Osteocyte (in vitro differentiated cells): ENCODE results near the gene MPPED1. TPM values are rescaled to one million over a fixed set of nuclear protein-coding genes. Genes with fewer than 3 reads are reported as not detected.

Source experiments
- DNase-seq: peaks from one replicate; pipeline ENCODE4 v3.0.0; 2021; ENCODE audit warnings: mixed read lengths; ENCODE audit not compliant: unreplicated experiment; ENCODE audit errors: extremely low spot score
- H3K27ac Mint-ChIP-seq: one replicate; pipeline ENCODE4 v1.8.0; 2021; ENCODE audit warnings: mild to moderate bottlenecking, mixed read lengths; ENCODE audit not compliant: unreplicated experiment
- H3K27me3 Mint-ChIP-seq: one replicate; pipeline ENCODE4 v1.8.0; 2021; ENCODE audit warnings: mixed read lengths; ENCODE audit not compliant: unreplicated experiment
- H3K36me3 Mint-ChIP-seq: one replicate; pipeline ENCODE4 v1.8.0; 2021; ENCODE audit warnings: mixed read lengths; ENCODE audit not compliant: unreplicated experiment
- H3K4me1 Mint-ChIP-seq: one replicate; pipeline ENCODE4 v1.8.0; 2021; ENCODE audit warnings: mixed read lengths; ENCODE audit not compliant: unreplicated experiment
- H3K4me3 Mint-ChIP-seq: one replicate; pipeline ENCODE4 v1.8.0; 2021; ENCODE audit warnings: mild to moderate bottlenecking, moderate library complexity, mixed read lengths; ENCODE audit not compliant: unreplicated experiment
- H3K9me3 Mint-ChIP-seq: one replicate; pipeline ENCODE4 v1.8.0; 2021; ENCODE audit warnings: mixed read lengths; ENCODE audit not compliant: unreplicated experiment
- CTCF ChIP-seq: fragments of 200-600 bp; sonication (generic); IDR thresholded peaks from 2 replicates; pipeline ENCODE4 v1.5.0; 2021; ENCODE audit warnings: antibody characterized with exemption, mild to moderate bottlenecking, moderate library complexity
- total RNA-seq: library from RNA; stranded (reverse); gene quantifications from 2 replicates; pipeline ENCODE4 v1.2.1, GENCODE V29; 2021

The MPPED1 gene
- total RNA-seq, 1 donor from 2014 or later, result not detected

DNA sequence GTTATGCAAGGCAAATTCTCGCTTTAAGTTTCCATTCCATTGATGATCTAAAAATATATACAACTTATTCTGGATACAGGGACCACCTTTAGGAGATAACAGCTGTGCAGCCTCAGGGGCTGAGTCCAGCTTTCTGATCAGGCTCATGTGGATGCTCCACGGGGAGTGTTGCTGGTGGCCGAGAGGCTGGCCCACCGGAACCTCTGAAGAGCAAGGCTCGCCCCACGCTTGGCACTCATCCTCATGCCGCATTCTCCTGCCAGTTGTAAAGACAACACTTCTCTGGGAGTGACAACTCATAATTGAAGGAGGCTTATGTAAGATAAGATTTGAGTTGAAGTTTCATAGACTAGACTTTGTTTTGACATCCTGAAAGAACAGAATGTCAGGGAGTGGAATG lies 123.5 kb downstream of the MPPED1 start:
- Mint-ChIP-seq H3K4me1 (no peaks in the 10 kb centered on the region), H3K27ac (no peak overlapping the region), H3K4me3 (no peak overlapping the region), H3K9me3 (no peaks in the 10 kb centered on the region), H3K36me3 (no peaks in the 10 kb centered on the region), H3K27me3 (peaks cover 2% of the 10 kb centered on the region)
- DNase-seq, result peak; percentile 59
- no peak for TF ChIP-seq CTCF

DNA sequence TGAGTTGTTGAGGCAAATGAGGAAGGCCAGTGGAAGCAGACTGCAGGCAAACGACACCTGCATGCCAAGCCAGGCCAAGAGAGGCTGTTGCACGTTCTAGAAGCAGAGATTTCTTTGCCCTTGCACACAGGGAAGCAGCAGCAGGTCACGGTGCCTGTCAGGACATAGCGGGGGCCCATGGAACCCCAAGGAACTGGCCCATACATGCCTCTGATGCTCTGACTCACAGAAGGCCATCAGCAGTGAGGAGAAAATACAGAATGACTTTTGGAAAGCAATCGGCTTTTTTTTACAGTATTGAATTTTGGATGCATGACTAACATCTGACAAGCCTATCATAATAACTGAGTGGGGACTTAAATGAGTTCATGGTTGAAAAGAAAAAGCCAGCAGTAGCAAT lies 123.9 kb downstream of the MPPED1 start:
- no peak for DNase-seq
- no peaks in the 10 kb centered on the region for H3K4me1 Mint-ChIP-seq

DNA sequence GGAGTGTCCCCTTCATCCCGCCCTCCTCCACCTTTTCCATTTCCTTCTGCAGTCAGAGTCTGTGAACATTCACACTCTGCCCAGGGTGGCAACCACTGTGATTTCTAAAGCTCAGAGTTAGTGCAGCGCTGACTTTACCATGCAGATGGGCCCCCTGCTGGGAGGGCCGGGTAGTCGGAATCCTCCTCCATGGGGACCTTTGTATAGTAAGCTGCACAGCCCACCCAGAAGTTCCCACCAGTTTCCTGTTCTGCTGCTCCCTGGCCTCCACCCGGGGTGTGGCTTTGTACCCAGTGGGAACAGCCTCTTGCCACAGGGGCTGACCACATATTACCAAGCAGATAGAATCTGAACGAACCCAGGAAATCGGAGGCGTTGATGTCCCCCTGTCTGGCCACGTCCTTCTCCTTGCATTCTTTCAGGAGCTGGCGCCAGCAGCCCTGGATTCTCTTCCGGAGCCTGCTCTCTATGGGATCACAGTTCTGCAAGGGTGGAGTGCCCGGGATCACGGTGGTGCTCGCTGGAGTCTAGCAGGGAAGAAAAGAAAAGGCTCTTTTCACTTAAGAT lies 125.3 kb downstream of the MPPED1 start:
- Mint-ChIP-seq H3K27me3 (peaks cover 2% of the 10 kb centered on the region), H3K4me1 (no peaks in the 10 kb centered on the region), H3K4me3 (no peak overlapping the region), H3K36me3 (no peaks in the 10 kb centered on the region), H3K27ac (no peak overlapping the region), H3K9me3 (no peaks in the 10 kb centered on the region)
- TF ChIP-seq CTCF, result no peak
- DNase-seq, result peak; percentile 80

More for the DNA sequence above, 123.9 kb downstream of the MPPED1 start:
- no peak overlapping the region for H3K4me3 Mint-ChIP-seq
- H3K9me3 Mint-ChIP-seq, result no peaks in the 10 kb centered on the region
- H3K27me3 Mint-ChIP-seq, result peaks cover 2% of the 10 kb centered on the region
- no peak for TF ChIP-seq CTCF
- H3K36me3 Mint-ChIP-seq, result no peaks in the 10 kb centered on the region
- no peak overlapping the region for H3K27ac Mint-ChIP-seq

- peak; percentile 70 for DNase-seq
- Mint-ChIP-seq H3K27me3 (peaks cover 2% of the 10 kb centered on the region), H3K4me3 (no peak overlapping the region), H3K4me1 (no peaks in the 10 kb centered on the region), H3K36me3 (no peaks in the 10 kb centered on the region), H3K27ac (no peak overlapping the region), H3K9me3 (no peaks in the 10 kb centered on the region)
- TF ChIP-seq CTCF, result no peak
These were observed 128.0 kb downstream of the MPPED1 start for GRCh38 chr22:43539572-43540528.

GRCh38 chr22:43540529-43540923 lies 128.7 kb downstream of the MPPED1 start:
- Mint-ChIP-seq H3K27me3 (peaks cover 2% of the 10 kb centered on the region), H3K4me1 (no peaks in the 10 kb centered on the region), H3K9me3 (no peaks in the 10 kb centered on the region), H3K4me3 (no peak overlapping the region), H3K27ac (no peak overlapping the region), H3K36me3 (no peaks in the 10 kb centered on the region)
- DNase-seq, result no peak
- TF ChIP-seq CTCF, result no peak
